Uterus (tissue), 2 donors: ENCODE data around the gene TAF7L.

Source experiments
- CTCF ChIP-seq, 4 experiments: fragments of 200-600 bp in 2 of 4; fragments of 450-650 bp in 2 of 4; sonication (generic) in 2 of 4; IDR thresholded peaks; one replicate each; pipeline ENCODE4 v1.5.1; 2016 to 2019; ENCODE audit warnings: antibody characterized with exemption in 4 of 4, mild to moderate bottlenecking in 2 of 4, moderate library complexity in 1 of 4
- POLR2A ChIP-seq, 2 donors: fragments of 450-650 bp; IDR thresholded peaks; one replicate each; pipeline ENCODE4 v1.6.1; 2016; ENCODE audit warnings: antibody characterized with exemption in 2 of 2, mild to moderate bottlenecking in 1 of 2, moderate library complexity in 1 of 2

DNA sequence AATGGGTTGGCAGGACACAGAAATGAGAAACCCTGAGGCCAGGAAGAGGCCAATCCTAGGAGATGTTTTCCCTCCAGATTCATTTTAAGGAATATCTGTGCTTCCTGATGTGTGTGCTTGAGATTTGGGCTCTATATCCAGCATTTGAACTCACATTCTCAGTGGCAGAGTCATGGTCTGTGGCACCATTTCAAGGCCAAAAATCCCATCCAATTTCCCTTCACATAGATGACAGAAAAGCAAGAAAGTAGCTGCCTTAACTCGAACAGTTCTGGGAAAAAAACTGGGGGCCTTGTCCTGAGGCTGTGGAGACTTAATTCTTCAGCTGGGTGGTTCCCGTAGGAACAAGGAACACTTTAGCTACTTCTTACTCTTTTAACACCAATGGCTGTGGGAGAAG, 27.4 kb downstream of the TAF7L start:
- TF ChIP-seq POLR2A (IDR thresholded peaks at IDR 0.05): no peak
- no peak for TF ChIP-seq CTCF (IDR thresholded peaks at IDR 0.05)
